ENCODE data around the gene SPOCK1.

- no peak for TF ChIP-seq CTCF (IDR thresholded peaks at IDR 0.05; ENCODE audit: low read depth, low read length)
- TF ChIP-seq POLR2A (IDR thresholded peaks at IDR 0.05; ENCODE audit: extremely low read depth, insufficient read length) = no peak
- TF ChIP-seq, protein P1, sequence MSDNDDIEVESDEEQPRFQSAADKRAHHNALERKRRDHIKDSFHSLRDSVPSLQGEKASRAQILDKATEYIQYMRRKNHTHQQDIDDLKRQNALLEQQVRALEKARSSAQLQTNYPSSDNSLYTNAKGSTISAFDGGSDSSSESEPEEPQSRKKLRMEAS (IDR thresholded peaks at IDR 0.05; ENCODE audit: low read depth, low read length) = no peak
- TF ChIP-seq MYC (IDR thresholded peaks at IDR 0.05; ENCODE audit: low read depth, low read length) = no peak
Measured at GRCh38 chr5:137533963-137534362, 34.8 kb upstream of the SPOCK1 start.
